OCI-LY1 (cell line): ENCODE data around the gene TERB2.

Experiments used
- EZH2 ChIP-seq: fragments of 200-600 bp; sonication (generic), shearing (Covaris generic); IDR thresholded peaks from 2 replicates; pipeline ENCODE4 v1.8.0; 2017; ENCODE audit warnings: borderline replicate concordance, mixed run types, mild to moderate bottlenecking, antibody characterized with exemption, low read length, moderate library complexity, mixed read lengths
- TF ChIP-seq, protein P1 (sequence below): fragments of 200-600 bp; sonication (generic), shearing (Covaris generic); IDR thresholded peaks from 2 replicates; pipeline ENCODE4 v1.5.1; 2017; ENCODE audit warnings: mild to moderate bottlenecking, antibody characterized with exemption, low read length, moderate library complexity, mixed read lengths

DNA sequence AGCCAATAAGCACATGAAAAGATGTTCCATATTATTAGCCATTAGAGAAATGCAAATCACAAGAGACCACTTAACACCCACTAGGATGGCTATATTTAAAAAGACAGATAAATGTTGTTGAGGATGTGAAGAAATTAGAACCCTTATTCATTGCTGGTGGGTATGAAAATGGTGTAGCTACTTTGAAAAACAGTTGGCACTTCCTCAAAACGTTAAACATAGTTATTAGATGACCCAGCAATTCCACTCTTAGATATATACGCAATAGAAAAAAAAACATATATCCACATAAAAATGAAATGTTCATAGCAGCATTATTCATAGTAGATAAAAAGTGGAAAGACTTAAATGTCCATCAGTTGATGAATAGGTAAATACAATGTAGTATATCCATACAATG lies 47.1 kb upstream of the TERB2 start:
- TF ChIP-seq, protein P1, sequence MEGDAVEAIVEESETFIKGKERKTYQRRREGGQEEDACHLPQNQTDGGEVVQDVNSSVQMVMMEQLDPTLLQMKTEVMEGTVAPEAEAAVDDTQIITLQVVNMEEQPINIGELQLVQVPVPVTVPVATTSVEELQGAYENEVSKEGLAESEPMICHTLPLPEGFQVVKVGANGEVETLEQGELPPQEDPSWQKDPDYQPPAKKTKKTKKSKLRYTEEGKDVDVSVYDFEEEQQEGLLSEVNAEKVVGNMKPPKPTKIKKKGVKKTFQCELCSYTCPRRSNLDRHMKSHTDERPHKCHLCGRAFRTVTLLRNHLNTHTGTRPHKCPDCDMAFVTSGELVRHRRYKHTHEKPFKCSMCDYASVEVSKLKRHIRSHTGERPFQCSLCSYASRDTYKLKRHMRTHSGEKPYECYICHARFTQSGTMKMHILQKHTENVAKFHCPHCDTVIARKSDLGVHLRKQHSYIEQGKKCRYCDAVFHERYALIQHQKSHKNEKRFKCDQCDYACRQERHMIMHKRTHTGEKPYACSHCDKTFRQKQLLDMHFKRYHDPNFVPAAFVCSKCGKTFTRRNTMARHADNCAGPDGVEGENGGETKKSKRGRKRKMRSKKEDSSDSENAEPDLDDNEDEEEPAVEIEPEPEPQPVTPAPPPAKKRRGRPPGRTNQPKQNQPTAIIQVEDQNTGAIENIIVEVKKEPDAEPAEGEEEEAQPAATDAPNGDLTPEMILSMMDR: no peak
- TF ChIP-seq EZH2: no peak
